Left colon (tissue), 2 donors: ENCODE data around the gene CHERP. TPM values are rescaled to one million over a fixed set of nuclear protein-coding genes. Genes with fewer than 3 reads are reported as not detected.
"Not testable (repeated sequence)": the region's sequence is repeated elsewhere in the genome, so short reads cannot be mapped to it uniquely, and the experiment has no call there.

Source experiments
- ATAC-seq: fragments of 200-7000 bp; cut with Tn5 transposase; one replicate; pipeline ENCODE4 v1.9.1; 2020; ENCODE audit warnings: mild to moderate bottlenecking, moderate library complexity
- DNase-seq, 2 donors: peaks; one replicate each; pipeline ENCODE4 v3.0.0-alpha.2; 2020
- intact Hi-C, 2 donors: fragments of 100-400 bp; cut with DNase I in 1 of 2; cut with micrococcal nuclease in 1 of 2; formaldehyde crosslinking; loops; one replicate each; pipeline versions ENCODE4 v1.11.2 to v1.14.0; 2022; cut with DNase I, micrococcal nuclease
- total RNA-seq, 2 donors: library from RNA; stranded (reverse); fragmentation: NEBNext Ultra II Directional; extraction: Animal tissue kit (Norgen Biotek cat#: 25700); gene quantifications; one replicate each; pipeline ENCODE4 v1.2.1, GENCODE V29; 2021
- donor health status: DM: no; HTN: no; CAD: no.
- donor health status: DM: yes; HTN: yes; CAD: no.

The CHERP gene
- total RNA-seq, 2 donors from 2014 or later = 32.1 to 41.5 TPM

- intact Hi-C loops = no loop called here
- ATAC-seq (no peak), DNase-seq (no peak)
These were observed 14.8 kb downstream of the CHERP start for GRCh38 chr19:16527334-16527935.

GRCh38 chr19:16525751-16526481, 16.3 kb downstream of the CHERP start:
- intact Hi-C loops = no loop called here
- DNase-seq = no peak
- ATAC-seq = no peak

GRCh38 chr19:16524991-16525734, 17.1 kb downstream of the CHERP start:
- intact Hi-C loops = no loop called here
- ATAC-seq (no peak), DNase-seq (no peak)

GRCh38 chr19:16522559-16523377, 19.5 kb downstream of the CHERP start:
- intact Hi-C loops = no loop called here
- no peak for ATAC-seq
- DNase-seq = no peak

- intact Hi-C loops = no loop called here
- DNase-seq (no peak), ATAC-seq (no peak)
These were observed 20.4 kb downstream of the CHERP start for GRCh38 chr19:16521715-16522289.

GRCh38 chr19:16520986-16521624, 21.1 kb downstream of the CHERP start:
- DNase-seq = no peak
- intact Hi-C loops = no loop called here
- no peak for ATAC-seq

GRCh38 chr19:16520074-16520973, 21.9 kb downstream of the CHERP start:
- intact Hi-C loops = no loop called here
- ATAC-seq = no peak
- no peak for DNase-seq

- ATAC-seq (no peak), DNase-seq (no peak)
- intact Hi-C loops = no loop called here
These were observed 23.0 kb downstream of the CHERP start for GRCh38 chr19:16519230-16519687.

- DNase-seq (no peak), ATAC-seq (no peak)
- intact Hi-C loops = no loop called here
These were observed 23.6 kb downstream of the CHERP start for GRCh38 chr19:16518483-16519229.

GRCh38 chr19:16518061-16518460, 24.2 kb downstream of the CHERP start:
- intact Hi-C loops = no loop called here
- ATAC-seq (no peak), DNase-seq (no peak)

- no peak for DNase-seq
- ATAC-seq = peak; percentile 11
- intact Hi-C loops = no loop called here
These were observed 25.2 kb downstream of the CHERP start for GRCh38 chr19:16516923-16517610.

- intact Hi-C loops = no loop called here
- DNase-seq (no peak), ATAC-seq (no peak)
These were observed 25.9 kb downstream of the CHERP start for GRCh38 chr19:16516381-16516780.

GRCh38 chr19:16514383-16515019, 27.7 kb downstream of the CHERP start:
- intact Hi-C loops = no loop called here
- DNase-seq (no peak), ATAC-seq (peak; percentile 29)

GRCh38 chr19:16512611-16513010, 29.6 kb downstream of the CHERP start:
- intact Hi-C loops, ATAC-seq, DNase-seq: not testable (repeated sequence)

- ATAC-seq (no peak), DNase-seq (no peak)
- intact Hi-C loops = no loop called here
These were observed 32.8 kb downstream of the CHERP start for GRCh38 chr19:16509141-16510061.
